SU-DHL-6 (cell line): Measurements from ENCODE around the gene KDM2B.

Source experiments
- CTCF ChIP-seq: fragments of 200-600 bp; sonication (generic); IDR thresholded peaks from one replicate; pipeline ENCODE4 v1.5.1; 2017; ENCODE audit warnings: antibody characterized with exemption, mild to moderate bottlenecking, low read length, moderate library complexity; ENCODE audit not compliant: insufficient read depth, poor library complexity, severe bottlenecking
- EZH2phosphoT487 ChIP-seq: fragments of 200-600 bp; sonication (generic), shearing (Covaris generic); conservative IDR thresholded peaks from 2 replicates; pipeline ENCODE4 v1.6.1; 2018; ENCODE audit warnings: mild to moderate bottlenecking, antibody characterized with exemption, low read length, moderate library complexity, mixed read lengths

GRCh38 chr12:121571920-121572319 is 8.9 kb downstream of the KDM2B start:
- TF ChIP-seq CTCF = no peak
- no peak for TF ChIP-seq EZH2phosphoT487
